Thyroid gland (tissue), 4 donors: ENCODE results near the gene RNF187. TPM values are rescaled to one million over a fixed set of nuclear protein-coding genes. Genes with fewer than 3 reads are reported as not detected.

ENCODE experiments used
- DNase-seq, 2 donors: peaks; one replicate each; pipeline ENCODE4 v3.0.0-alpha.2; 2019
- H3K27ac ChIP-seq, 3 donors: fragments of 200-600 bp; sonication (generic); 1 replicate in 2 of 3; 2 replicates in 1 of 3; pipeline ENCODE4 v1.5.1; 2016 to 2019; ENCODE audit warnings: mild to moderate bottlenecking in 1 of 3, moderate library complexity in 1 of 3
- H3K27me3 ChIP-seq: fragments of 200-600 bp; sonication (generic); one replicate; pipeline ENCODE4 v1.5.1; 2019
- H3K36me3 ChIP-seq, 2 donors: fragments of 200-600 bp; sonication (generic); one replicate each; pipeline ENCODE4 v1.5.1; 2016 to 2019
- H3K4me1 ChIP-seq, 2 donors: fragments of 200-600 bp; sonication (generic); one replicate each; pipeline ENCODE4 v1.5.1; 2017 to 2019
- H3K4me3 ChIP-seq, 3 donors: fragments of 200-600 bp; sonication (generic); replicated peaks in 1 of 3; 1 replicate in 2 of 3; 2 replicates in 1 of 3; pipeline ENCODE4 v1.5.1; 2016; ENCODE audit warnings: mild to moderate bottlenecking in 1 of 3
- H3K9me3 ChIP-seq: fragments of 200-600 bp; sonication (generic); one replicate; pipeline ENCODE4 v1.5.1; 2017
- POLR2A ChIP-seq, 2 donors: fragments of 450-650 bp; IDR thresholded peaks; one replicate each; pipeline ENCODE4 v1.6.1; 2017; ENCODE audit warnings: antibody characterized with exemption in 2 of 2, mild to moderate bottlenecking in 2 of 2, moderate library complexity in 1 of 2
- WGBS, 2 donors: methylation state at CpG; one replicate each; pipeline ENCODE4 v1.1.5; 2017; 5-methylcytosine and 5-hydroxymethylcytosine counted together
- intact Hi-C: fragments of 100-400 bp; cut with DNase I; formaldehyde crosslinking; loops from one replicate; pipeline ENCODE4 v1.15.1; 2023
- total RNA-seq, 4 donors: library from RNA; depleted of rRNA; stranded (reverse); fragments of >200 nt; gene quantifications; one replicate each; pipeline ENCODE4 v1.2.3, GENCODE V29; 2016
- TF ChIP-seq, protein P1 (sequence below), 6 experiments: fragments of 200-600 bp in 3 of 6; fragments of 450-650 bp in 3 of 6; sonication (generic) in 3 of 6; IDR thresholded peaks; one replicate each; pipeline ENCODE4 v1.5.1; 2016 to 2019; ENCODE audit warnings: antibody characterized with exemption in 6 of 6, mild to moderate bottlenecking in 2 of 6, inconsistent platforms in 1 of 6, moderate library complexity in 1 of 6

Gene RNF187
- total RNA-seq, 4 donors from 2014 or later, result 34.8 to 204 (median 98.4) TPM

DNA sequence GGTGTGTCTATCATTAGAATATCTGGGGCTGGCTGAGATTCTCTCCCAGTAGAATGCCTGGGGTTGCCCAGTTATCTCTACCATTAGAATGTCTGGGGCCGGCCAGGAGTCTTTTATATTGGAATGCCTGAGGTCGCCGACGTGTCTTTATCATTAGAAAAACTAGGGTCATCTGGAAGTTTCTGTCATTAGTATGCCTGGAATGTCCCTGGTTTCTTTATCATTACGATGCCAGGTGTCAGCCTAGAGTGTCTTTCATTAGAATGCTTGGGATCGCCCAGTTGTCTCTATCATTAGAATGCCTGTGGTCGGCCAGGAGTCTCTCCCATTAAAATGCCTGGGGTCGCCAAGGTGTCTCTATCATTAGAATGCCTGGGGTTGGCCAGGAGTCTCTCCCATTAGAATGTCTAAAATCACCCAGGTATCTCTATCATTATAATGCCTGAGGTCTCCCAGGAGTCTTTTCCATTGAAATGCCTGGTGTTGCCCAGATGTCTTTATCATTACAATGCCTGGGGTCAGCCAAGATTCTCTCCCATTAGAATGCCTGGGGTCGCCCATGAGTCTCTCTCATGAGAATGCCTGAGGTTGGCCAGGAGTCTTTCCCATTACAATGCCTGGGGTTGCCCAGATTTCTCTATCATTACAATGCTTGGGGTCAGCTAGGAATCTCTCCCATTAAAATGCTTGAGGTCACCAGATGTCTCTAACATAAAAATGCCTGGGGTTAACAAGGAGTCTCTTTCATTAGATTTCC, 53.2 kb downstream of the RNF187 start:
- no peak for DNase-seq
- Histone ChIP-seq H3K27ac (no peak overlapping the region), H3K36me3 (no peaks in the 10 kb centered on the region), H3K4me3 (no peak overlapping the region), H3K27me3 (no peaks in the 10 kb centered on the region), H3K4me1 (no peaks in the 10 kb centered on the region), H3K9me3 (no peaks in the 10 kb centered on the region)
- TF ChIP-seq, protein P1, sequence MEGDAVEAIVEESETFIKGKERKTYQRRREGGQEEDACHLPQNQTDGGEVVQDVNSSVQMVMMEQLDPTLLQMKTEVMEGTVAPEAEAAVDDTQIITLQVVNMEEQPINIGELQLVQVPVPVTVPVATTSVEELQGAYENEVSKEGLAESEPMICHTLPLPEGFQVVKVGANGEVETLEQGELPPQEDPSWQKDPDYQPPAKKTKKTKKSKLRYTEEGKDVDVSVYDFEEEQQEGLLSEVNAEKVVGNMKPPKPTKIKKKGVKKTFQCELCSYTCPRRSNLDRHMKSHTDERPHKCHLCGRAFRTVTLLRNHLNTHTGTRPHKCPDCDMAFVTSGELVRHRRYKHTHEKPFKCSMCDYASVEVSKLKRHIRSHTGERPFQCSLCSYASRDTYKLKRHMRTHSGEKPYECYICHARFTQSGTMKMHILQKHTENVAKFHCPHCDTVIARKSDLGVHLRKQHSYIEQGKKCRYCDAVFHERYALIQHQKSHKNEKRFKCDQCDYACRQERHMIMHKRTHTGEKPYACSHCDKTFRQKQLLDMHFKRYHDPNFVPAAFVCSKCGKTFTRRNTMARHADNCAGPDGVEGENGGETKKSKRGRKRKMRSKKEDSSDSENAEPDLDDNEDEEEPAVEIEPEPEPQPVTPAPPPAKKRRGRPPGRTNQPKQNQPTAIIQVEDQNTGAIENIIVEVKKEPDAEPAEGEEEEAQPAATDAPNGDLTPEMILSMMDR (IDR thresholded peaks at IDR 0.05), result no peak
- TF ChIP-seq POLR2A (IDR thresholded peaks at IDR 0.05), result no peak
- intact Hi-C loops, result no loop called here
- 44 to 59% methylated on average over 9 of the region's 9 CpGs for WGBS, 2 donors

DNA sequence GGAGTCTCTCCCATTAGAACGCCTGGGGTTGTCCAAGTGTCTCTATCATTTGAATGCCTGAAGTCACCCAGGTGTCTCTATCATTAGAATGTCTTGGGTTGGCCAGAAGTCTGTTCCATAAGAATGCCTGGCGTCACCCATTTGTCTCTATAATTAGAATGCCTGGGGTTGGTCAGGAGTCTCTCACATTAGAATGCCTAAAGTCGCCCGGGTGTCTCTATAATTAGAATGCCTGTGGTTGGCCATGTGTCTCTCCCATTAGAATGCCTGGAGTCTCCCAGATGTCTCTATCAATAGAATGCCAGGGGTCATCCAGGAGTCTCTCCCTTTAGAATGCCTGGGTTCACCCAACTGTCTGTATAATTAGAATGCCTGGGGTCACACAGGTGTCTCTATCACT, 54.5 kb downstream of the RNF187 start:
- Histone ChIP-seq H3K4me3 (no peak overlapping the region), H3K27me3 (no peaks in the 10 kb centered on the region), H3K36me3 (no peaks in the 10 kb centered on the region), H3K9me3 (no peaks in the 10 kb centered on the region), H3K4me1 (no peaks in the 10 kb centered on the region), H3K27ac (no peak overlapping the region)
- no peak for DNase-seq
- WGBS, 2 donors, result 49 to 72% methylated on average over 4 of the region's 4 CpGs
- intact Hi-C loops, result no loop called here
- no peak for TF ChIP-seq POLR2A (IDR thresholded peaks at IDR 0.05)
- TF ChIP-seq, protein P1 (IDR thresholded peaks at IDR 0.05), result no peak

DNA sequence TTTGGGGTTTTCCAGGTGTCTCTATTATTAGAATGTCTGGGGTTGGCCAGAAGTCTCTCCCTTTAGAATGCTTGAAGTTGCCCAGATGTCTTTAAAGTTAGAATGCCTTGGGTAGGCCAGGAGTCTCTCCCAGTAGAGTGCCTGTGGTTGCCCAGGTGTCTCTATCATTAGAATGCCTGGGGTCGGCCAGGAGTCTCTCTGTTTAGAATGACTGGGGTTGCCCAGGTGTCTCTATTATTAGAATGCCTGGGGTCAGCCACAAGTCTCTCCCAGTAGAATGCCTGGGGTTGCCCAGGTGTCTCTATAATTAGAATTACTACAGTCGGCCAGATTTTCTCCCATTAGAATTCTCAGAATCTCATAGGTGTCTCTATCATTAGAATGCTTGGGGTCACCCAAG, 55.2 kb downstream of the RNF187 start:
- H3K9me3 ChIP-seq, result no peaks in the 10 kb centered on the region
- H3K27ac ChIP-seq, result no peak overlapping the region
- no peaks in the 10 kb centered on the region for H3K36me3 ChIP-seq
- TF ChIP-seq, protein P1 (IDR thresholded peaks at IDR 0.05), result no peak
- no peak for TF ChIP-seq POLR2A (IDR thresholded peaks at IDR 0.05)
- no peaks in the 10 kb centered on the region for H3K27me3 ChIP-seq
- WGBS, 2 donors, result 63 to 71% methylated on average over 2 of the region's 2 CpGs
- intact Hi-C loops, result no loop called here
- H3K4me3 ChIP-seq, result no peak overlapping the region
- no peak for DNase-seq
- no peaks in the 10 kb centered on the region for H3K4me1 ChIP-seq

DNA sequence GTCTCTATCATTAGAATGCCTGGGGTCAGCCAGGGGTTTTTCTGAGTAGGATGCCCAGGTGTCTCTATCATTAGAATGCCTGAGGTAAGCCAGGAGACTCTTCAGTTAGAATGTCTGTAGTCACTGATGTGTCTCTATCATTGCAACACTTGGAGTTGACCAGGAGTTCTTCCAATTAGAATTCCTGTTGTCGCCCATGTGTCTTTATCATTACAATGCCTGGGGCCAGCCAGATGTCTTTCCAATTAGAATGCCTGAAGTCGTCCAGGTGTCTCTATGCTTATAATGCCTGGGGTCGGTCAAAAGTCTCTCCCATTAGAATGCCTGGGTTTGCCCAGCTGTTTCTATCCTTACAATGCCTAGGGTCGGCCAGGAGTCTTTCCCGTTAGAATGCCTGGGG, 55.8 kb downstream of the RNF187 start:
- H3K9me3 ChIP-seq, result no peaks in the 10 kb centered on the region
- H3K27ac ChIP-seq, result no peak overlapping the region
- no peak overlapping the region for H3K4me3 ChIP-seq
- 55 to 69% methylated on average over 2 to 5 of the region's 5 CpGs for WGBS, 2 donors
- intact Hi-C loops, result no loop called here
- no peak for TF ChIP-seq POLR2A (IDR thresholded peaks at IDR 0.05)
- TF ChIP-seq, protein P1 (IDR thresholded peaks at IDR 0.05), result no peak
- H3K36me3 ChIP-seq, result no peaks in the 10 kb centered on the region
- no peak for DNase-seq
- H3K4me1 ChIP-seq, result no peaks in the 10 kb centered on the region
- H3K27me3 ChIP-seq, result no peaks in the 10 kb centered on the region

DNA sequence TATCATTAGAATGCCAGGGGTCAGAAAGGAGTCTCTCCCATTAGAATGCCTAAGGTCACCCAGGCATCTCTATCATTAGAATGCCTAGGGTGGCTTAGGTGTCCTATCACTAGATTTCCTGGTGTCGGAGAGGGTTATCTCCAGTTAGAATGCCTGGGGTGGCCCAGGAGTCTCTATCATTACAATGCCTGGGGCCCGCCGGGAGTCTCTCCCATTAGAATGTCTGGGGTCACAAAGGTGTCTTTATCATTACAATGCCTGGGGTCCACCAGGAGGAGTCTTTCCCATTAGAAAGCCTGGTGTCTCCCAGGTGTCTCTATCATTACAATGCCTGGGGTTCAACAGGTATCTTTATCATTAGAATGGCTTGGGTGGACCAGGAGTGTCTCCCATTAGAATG, 56.2 kb downstream of the RNF187 start:
- 62 to 72% methylated on average over 2 to 3 of the region's 3 CpGs for WGBS, 2 donors
- DNase-seq, result no peak
- intact Hi-C loops, result no loop called here

More for the DNA sequence above, 56.2 kb downstream of the RNF187 start:
- H3K9me3 ChIP-seq, result no peaks in the 10 kb centered on the region
- no peak for TF ChIP-seq POLR2A (IDR thresholded peaks at IDR 0.05)
- TF ChIP-seq, protein P1 (IDR thresholded peaks at IDR 0.05), result no peak
- no peaks in the 10 kb centered on the region for H3K4me1 ChIP-seq
- no peak overlapping the region for H3K4me3 ChIP-seq
- no peaks in the 10 kb centered on the region for H3K27me3 ChIP-seq
- no peaks in the 10 kb centered on the region for H3K36me3 ChIP-seq
- no peak overlapping the region for H3K27ac ChIP-seq
